Endothelial cell of umbilical vein (primary cell): ENCODE results near the gene TSG101. TPM values are rescaled to one million over a fixed set of nuclear protein-coding genes. Genes with fewer than 3 reads are reported as not detected.

ENCODE experiments used
- BruUV-seq: library from RNA; stranded (reverse); fragments of 400-500 nt; replicated peaks from 2 replicates; lab custom pipeline; 2021; lab: Mats Ljungman, UMichigan
- CTCF ChIA-PET: fragments of 300-600, 350-600 bp; sonication (Branson Sonifier 250); formaldehyde crosslinking; loops from one replicate; lab custom pipeline; 2021; ENCODE audit warnings: antibody characterized with exemption, inconsistent platforms; lab: Charles Lee
- POLR2A ChIA-PET: fragments of 300-600, 350-600 bp; sonication (Branson Sonifier 250); formaldehyde crosslinking; loops from one replicate; lab custom pipeline; 2021; ENCODE audit warnings: antibody characterized with exemption, inconsistent platforms; lab: Charles Lee
- DNase-seq: peaks from one replicate; pipeline ENCODE4 v3.0.0-alpha.2; 2011; ENCODE audit warnings: low read depth, low spot score
- FAIRE-seq: peaks from 2 replicates; lab custom pipeline; 2011; peaks lifted over from hg19 to GRCh38; lab: Jason Lieb, UNC
- H2AFZ ChIP-seq: 2 replicates; pipeline ENCODE4 v1.6.0; 2012; ENCODE audit warnings: low read depth, low read length, control low read depth, inconsistent platforms
- H3K27ac ChIP-seq: 2 replicates; pipeline ENCODE4 v1.5.1; 2011; ENCODE audit warnings: low read depth, mild to moderate bottlenecking, control low read depth, low read length, moderate library complexity; ENCODE audit not compliant: insufficient read depth
- H3K27me3 ChIP-seq, 2 experiments: 2 replicates each; pipeline versions ENCODE4 v1.6.0 to v1.6.1; 2011; ENCODE audit warnings: low read length in 2 of 2, mixed read lengths in 1 of 2; ENCODE audit not compliant: control insufficient read depth in 2 of 2, insufficient read depth in 2 of 2
- H3K36me3 ChIP-seq, 2 experiments: 2 replicates in 1 of 2; 3 replicates in 1 of 2; pipeline ENCODE4 v1.5.1; 2011; ENCODE audit warnings: low read length in 2 of 2, mild to moderate bottlenecking in 1 of 2, moderate library complexity in 1 of 2; ENCODE audit not compliant: control insufficient read depth in 2 of 2, insufficient read depth in 2 of 2; ENCODE audit errors: extremely low read depth in 1 of 2
- H3K4me1 ChIP-seq: 3 replicates; pipeline ENCODE4 v1.5.1; 2011; ENCODE audit warnings: mild to moderate bottlenecking, low read length; ENCODE audit not compliant: control insufficient read depth, insufficient read depth; ENCODE audit errors: extremely low read depth
- H3K4me2 ChIP-seq: 2 replicates; pipeline ENCODE4 v1.6.1; 2011; ENCODE audit warnings: low read length, control low read depth, mixed read lengths; ENCODE audit not compliant: insufficient read depth
- H3K4me3 ChIP-seq, 3 experiments: fragments of 200-600 bp in 1 of 3; sonication (generic), shearing (Covaris generic) in 1 of 3; replicated peaks in 1 of 3; 2 replicates each; pipeline ENCODE4 v1.5.1; 2011 to 2016; ENCODE audit warnings: control low read depth in 3 of 3, low read length in 3 of 3, mild to moderate bottlenecking in 2 of 3, inconsistent platforms in 1 of 3, low read depth in 1 of 3, moderate library complexity in 1 of 3; ENCODE audit not compliant: insufficient read depth in 1 of 3
- H3K79me2 ChIP-seq: 2 replicates; pipeline ENCODE4 v1.6.0; 2012; ENCODE audit warnings: low read length, inconsistent platforms; ENCODE audit not compliant: control insufficient read depth, insufficient read depth
- H3K9ac ChIP-seq: replicated peaks from 2 replicates; pipeline ENCODE3; 2011; ENCODE audit warnings: low read length, control low read depth; ENCODE audit not compliant: insufficient read depth; ENCODE audit errors: extremely low read depth
- H3K9me1 ChIP-seq: replicated peaks from 3 replicates; pipeline ENCODE4 v1.6.0; 2011; ENCODE audit warnings: mild to moderate bottlenecking, low read length; ENCODE audit not compliant: control insufficient read depth, insufficient read depth; ENCODE audit errors: extremely low read depth
- H3K9me3 ChIP-seq: replicated peaks from 2 replicates; pipeline ENCODE4 v1.5.1; 2012; ENCODE audit warnings: low read length, inconsistent platforms; ENCODE audit not compliant: control insufficient read depth, insufficient read depth
- H4K20me1 ChIP-seq: replicated peaks from 2 replicates; pipeline ENCODE3; 2011; ENCODE audit warnings: mild to moderate bottlenecking, low read length; ENCODE audit not compliant: control insufficient read depth, insufficient read depth; ENCODE audit errors: extremely low read depth
- EZH2 ChIP-seq: IDR thresholded peaks from 2 replicates; pipeline ENCODE4 v1.6.1; 2012; ENCODE audit warnings: borderline replicate concordance, low read depth, mild to moderate bottlenecking, moderate library complexity, low read length, inconsistent platforms; ENCODE audit not compliant: severe bottlenecking
- FOS ChIP-seq: IDR thresholded peaks from 2 replicates; pipeline ENCODE4 v1.6.1; 2011; ENCODE audit warnings: mild to moderate bottlenecking, low read length, moderate library complexity, borderline replicate concordance; ENCODE audit not compliant: insufficient read depth
- GATA2 ChIP-seq: IDR thresholded peaks from 2 replicates; pipeline ENCODE4 v1.7.0; 2011; ENCODE audit warnings: low read depth, mild to moderate bottlenecking, moderate library complexity, mixed read lengths, low read length; ENCODE audit not compliant: insufficient read length, insufficient read depth
- JUN ChIP-seq: IDR thresholded peaks from 2 replicates; pipeline ENCODE4 v1.6.1; 2011; ENCODE audit warnings: borderline replicate concordance, low read depth; ENCODE audit not compliant: insufficient read length, insufficient read depth
- MAX ChIP-seq: IDR thresholded peaks from 2 replicates; pipeline ENCODE4 v1.6.1; 2011; ENCODE audit not compliant: insufficient read depth, insufficient read length
- MYC ChIP-seq: IDR thresholded peaks from one replicate; pipeline ENCODE4 v1.6.1; 2011; ENCODE audit warnings: mild to moderate bottlenecking, low read depth, low read length
- POLR2A ChIP-seq: IDR thresholded peaks from 2 replicates; pipeline ENCODE4 v1.6.1; 2012; ENCODE audit warnings: low read depth, mild to moderate bottlenecking, control low read depth, low read length
- POLR2AphosphoS5 ChIP-seq: IDR thresholded peaks from 2 replicates; pipeline ENCODE4 v1.6.1; 2012; ENCODE audit warnings: low read depth, mild to moderate bottlenecking, control low read depth, low read length, moderate library complexity; ENCODE audit not compliant: insufficient read depth
- dilution Hi-C: fragments of 300-500 bp; cut with MboI; formaldehyde crosslinking; loops from one replicate; pipeline ENCODE4 v1.15.0; 2019; ENCODE audit warnings: low sequenced_read_pairs; ENCODE audit not compliant: extremely low pct_ligation_motif_present
- intact Hi-C: fragments of 100-400 bp; cut with micrococcal nuclease; formaldehyde crosslinking; loops from one replicate; pipeline ENCODE4 v1.10.0; 2022
- polyA plus RNA-seq, 4 experiments: library from polyadenylated mRNA; depleted of rRNA in 3 of 4; stranded (reverse) in 3 of 4; unstranded in 1 of 4; fragments of >200 nt; gene quantifications; 2 replicates each; pipeline versions ENCODE4 v1.2.1 to v1.2.3, GENCODE V29; 2011 to 2012; ENCODE audit warnings: missing spikeins in 1 of 4
- total RNA-seq: library from RNA; stranded (reverse); gene quantifications from 2 replicates; pipeline ENCODE4 v1.2.3, GENCODE V29; 2021
- TF ChIP-seq, protein P1 (sequence below), 2 donors: IDR thresholded peaks; 1 replicate in 1 of 2; 2 replicates in 1 of 2; pipeline ENCODE4 v1.5.1; 2011; ENCODE audit warnings: low read length in 2 of 2, mild to moderate bottlenecking in 2 of 2, moderate library complexity in 2 of 2, control low read depth in 1 of 2, inconsistent platforms in 1 of 2, low read depth in 1 of 2; ENCODE audit not compliant: insufficient read depth in 1 of 2; ENCODE audit errors: extremely low read depth in 1 of 2

Gene TSG101
- total and polyA plus RNA-seq, 2 donors (not counting 3 experiments of a cell fraction or from before 2014, with no cell fraction given), result 41.3 to 163 TPM

DNA sequence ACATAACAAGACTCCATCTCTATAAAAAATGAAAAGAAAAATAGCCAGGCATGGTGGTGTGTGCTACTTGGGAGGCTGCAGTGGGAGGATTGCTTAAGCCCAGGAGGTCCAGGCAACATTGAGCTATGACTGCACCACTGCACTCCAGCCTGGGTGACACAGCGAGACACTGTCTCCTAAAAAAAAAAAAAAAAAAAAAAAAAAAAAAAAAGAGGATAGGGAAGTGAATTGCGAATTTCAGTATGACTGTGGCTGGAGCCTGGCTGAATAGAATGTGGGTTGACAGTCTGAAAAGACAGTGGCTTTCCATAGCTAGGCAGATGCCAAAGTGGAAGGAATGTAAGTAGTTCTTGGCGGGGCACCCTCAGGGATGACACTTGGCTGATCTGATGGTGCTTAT lies 77.5 kb downstream of the TSG101 start:
- ChIA-PET POLR2A (no interaction called here), CTCF (interaction anchor here (0.5 to 2.1 kb wide), 3 partner anchors 18 to 26 kb away, joined by 3 to 6 read pairs (median 5); no protein-coding TSS in a partner anchor)
- BruUV-seq, result no TSS peak
- no peak for FAIRE-seq
- Histone ChIP-seq H3K4me1 (no peaks in the 10 kb centered on the region), H3K9me3 (no peaks in the 10 kb centered on the region), H3K9me1 (no peaks in the 10 kb centered on the region), H3K36me3 (no peaks in the 10 kb centered on the region), H3K27ac (no peak overlapping the region), H4K20me1 (no peaks in the 10 kb centered on the region), H3K27me3 (peaks cover 0 to 3% of the 10 kb centered on the region in 2 experiments), H3K9ac (no peak overlapping the region), H2AFZ (no peak overlapping the region), H3K4me2 (no peak overlapping the region), H3K79me2 (no peaks in the 10 kb centered on the region), H3K4me3 (no peak overlapping the region)
- TF ChIP-seq, protein P1, sequence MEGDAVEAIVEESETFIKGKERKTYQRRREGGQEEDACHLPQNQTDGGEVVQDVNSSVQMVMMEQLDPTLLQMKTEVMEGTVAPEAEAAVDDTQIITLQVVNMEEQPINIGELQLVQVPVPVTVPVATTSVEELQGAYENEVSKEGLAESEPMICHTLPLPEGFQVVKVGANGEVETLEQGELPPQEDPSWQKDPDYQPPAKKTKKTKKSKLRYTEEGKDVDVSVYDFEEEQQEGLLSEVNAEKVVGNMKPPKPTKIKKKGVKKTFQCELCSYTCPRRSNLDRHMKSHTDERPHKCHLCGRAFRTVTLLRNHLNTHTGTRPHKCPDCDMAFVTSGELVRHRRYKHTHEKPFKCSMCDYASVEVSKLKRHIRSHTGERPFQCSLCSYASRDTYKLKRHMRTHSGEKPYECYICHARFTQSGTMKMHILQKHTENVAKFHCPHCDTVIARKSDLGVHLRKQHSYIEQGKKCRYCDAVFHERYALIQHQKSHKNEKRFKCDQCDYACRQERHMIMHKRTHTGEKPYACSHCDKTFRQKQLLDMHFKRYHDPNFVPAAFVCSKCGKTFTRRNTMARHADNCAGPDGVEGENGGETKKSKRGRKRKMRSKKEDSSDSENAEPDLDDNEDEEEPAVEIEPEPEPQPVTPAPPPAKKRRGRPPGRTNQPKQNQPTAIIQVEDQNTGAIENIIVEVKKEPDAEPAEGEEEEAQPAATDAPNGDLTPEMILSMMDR (IDR thresholded peaks at IDR 0.05; ENCODE audit: extremely low read depth in 1 of 2, insufficient read depth in 1 of 2, low read depth in 1 of 2, low read length in 2 of 2), result no peak
- TF ChIP-seq MYC, result no peak
- no peak for TF ChIP-seq FOS
- TF ChIP-seq EZH2, result no peak
- TF ChIP-seq GATA2, result no peak
- TF ChIP-seq JUN, result no peak
- no peak for TF ChIP-seq POLR2A
- no peak for TF ChIP-seq MAX
- no peak for TF ChIP-seq POLR2AphosphoS5
- intact Hi-C loops, result no loop called here
- DNase-seq, result no peak
- dilution Hi-C loops, result no loop called here
